NCI-H187 treated with DMSO at 0.1 percent for 48 hours (cell line): ENCODE results near the gene LDLR.
"Not testable (repeated sequence)": the region's sequence is repeated elsewhere in the genome, so short reads cannot be mapped to it uniquely, and the experiment has no call there.

ENCODE experiments used
- DNase-seq: peaks from one replicate; lab custom pipeline; 2025; lab: John Stamatoyannopoulos, UW

The LDLR gene

GRCh38 chr19:11106477-11106876, 17.2 kb downstream of the LDLR start:
- DNase-seq, result no peak

GRCh38 chr19:11108746-11109145, 19.5 kb downstream of the LDLR start:
- no peak for DNase-seq

- DNase-seq, result no peak
Observed at GRCh38 chr19:11111117-11111770, 22.0 kb downstream of the LDLR start.

- DNase-seq, result no peak
Observed at GRCh38 chr19:11111771-11112144, 22.5 kb downstream of the LDLR start.

GRCh38 chr19:11113140-11113708, 24.0 kb downstream of the LDLR start:
- no peak for DNase-seq

- no peak for DNase-seq
Observed at GRCh38 chr19:11115042-11115441, 25.8 kb downstream of the LDLR start.

- DNase-seq, result no peak
Observed at GRCh38 chr19:11115895-11116446, 26.7 kb downstream of the LDLR start.

- no peak for DNase-seq
Observed at GRCh38 chr19:11116507-11116906, 27.2 kb downstream of the LDLR start.

GRCh38 chr19:11121963-11122362, 32.7 kb downstream of the LDLR start:
- DNase-seq, result not testable (repeated sequence)

- no peak for DNase-seq
Observed at GRCh38 chr19:11123114-11123513, 33.9 kb downstream of the LDLR start.

- DNase-seq, result not testable (repeated sequence)
Observed at GRCh38 chr19:11124157-11124556, 34.9 kb downstream of the LDLR start.

- no peak for DNase-seq
Observed at GRCh38 chr19:11125994-11126685, 36.9 kb downstream of the LDLR start.

- no peak for DNase-seq
Observed at GRCh38 chr19:11127905-11128304, 38.6 kb downstream of the LDLR start.

GRCh38 chr19:11130824-11131455, 41.7 kb downstream of the LDLR start:
- DNase-seq, result no peak

GRCh38 chr19:11131471-11131870, 42.2 kb downstream of the LDLR start:
- no peak for DNase-seq

GRCh38 chr19:11136400-11137101, 47.3 kb downstream of the LDLR start:
- no peak for DNase-seq

- no peak for DNase-seq
Observed at GRCh38 chr19:11137542-11138384, 48.5 kb downstream of the LDLR start.

GRCh38 chr19:11138601-11139300, 49.5 kb downstream of the LDLR start:
- no peak for DNase-seq

- DNase-seq, result not testable (repeated sequence)
Observed at GRCh38 chr19:11140023-11140538, 50.8 kb downstream of the LDLR start.

- DNase-seq, result no peak
Observed at GRCh38 chr19:11140896-11141295, 51.6 kb downstream of the LDLR start.
